Left lung (tissue), 10 donors: ENCODE measurements around the gene EFCAB14. TPM values are rescaled to one million over a fixed set of nuclear protein-coding genes. Genes with fewer than 3 reads are reported as not detected.

Source experiments
- ATAC-seq: fragments of 200-7000 bp; cut with Tn5 transposase; one replicate; pipeline ENCODE4 v1.9.1; 2020; ENCODE audit warnings: moderate library complexity
- DNase-seq, 4 donors: peaks; one replicate each; pipeline ENCODE4 v3.0.0-alpha.2; 2013 to 2020
- H3K27ac ChIP-seq, 2 donors: fragments of 200-600 bp; sonication (generic) in 1 of 2; one replicate each; pipeline versions ENCODE4 v1.5.0 to v1.8.0; 2020 to 2021
- H3K27me3 ChIP-seq, 2 donors: fragments of 200-600 bp; sonication (generic) in 1 of 2; one replicate each; pipeline versions ENCODE4 v1.5.0 to v1.8.0; 2020 to 2021
- H3K36me3 ChIP-seq, 2 donors: fragments of 200-600 bp; sonication (generic) in 1 of 2; one replicate each; pipeline versions ENCODE4 v1.5.0 to v1.8.0; 2020 to 2021
- H3K4me1 ChIP-seq, 2 donors: fragments of 200-600 bp; one replicate each; pipeline ENCODE4 v1.8.0; 2021
- H3K4me3 ChIP-seq, 2 donors: fragments of 200-600 bp; sonication (generic) in 1 of 2; one replicate each; pipeline versions ENCODE4 v1.5.0 to v1.8.0; 2020 to 2021; ENCODE audit warnings: mild to moderate bottlenecking in 1 of 2
- H3K9me3 ChIP-seq, 2 donors: fragments of 200-600 bp; sonication (generic) in 1 of 2; one replicate each; pipeline versions ENCODE4 v1.5.0 to v1.8.0; 2020 to 2021
- CTCF ChIP-seq, 2 donors: fragments of 200-600 bp; sonication (generic) in 1 of 2; IDR thresholded peaks; one replicate each; pipeline versions ENCODE4 v1.5.0 to v1.8.0; 2021; ENCODE audit warnings: antibody characterized with exemption in 2 of 2
- intact Hi-C, 2 donors: fragments of 100-400 bp; cut with DNase I; formaldehyde crosslinking; loops; one replicate each; pipeline versions ENCODE4 v1.11.2 to v1.14.2; 2022
- polyA plus RNA-seq, 6 donors: library from polyadenylated mRNA; unstranded; fragments of 120-200 nt; gene quantifications; one replicate each; pipeline ENCODE4 v1.2.1, GENCODE V29; 2013; ENCODE audit not compliant: insufficient read length in 6 of 6
- total RNA-seq, 2 donors: library from RNA; stranded (reverse); fragmentation: NEBNext Ultra II Directional; extraction: Animal tissue kit (Norgen Biotek cat#: 25700); gene quantifications; one replicate each; pipeline ENCODE4 v1.2.1, GENCODE V29; 2021
- donor health status: DM: no; HTN: yes; CAD: no.
- donor health status: DM: no; HTN: no; CAD: no.

Gene EFCAB14
- total and polyA plus RNA-seq, 8 donors: 102 to 124 (median 114) TPM

GRCh38 chr1:46692811-46693770 lies 25.8 kb downstream of the EFCAB14 start:
- Histone ChIP-seq H3K9me3 (no peaks in the 10 kb centered on the region), H3K36me3 (peaks cover 0 to 80% of the 10 kb centered on the region in 2 donors), H3K27ac (no peak overlapping the region), H3K4me1 (peaks cover 0 to 1% of the 10 kb centered on the region in 2 donors), H3K27me3 (no peaks in the 10 kb centered on the region), H3K4me3 (no peak overlapping the region)
- DNase-seq (no peak), ATAC-seq (no peak)
- intact Hi-C loops: no loop called here
- no peak for TF ChIP-seq CTCF (IDR thresholded peaks at IDR 0.05)

GRCh38 chr1:46691997-46692790 lies 26.7 kb downstream of the EFCAB14 start:
- H3K36me3 ChIP-seq: peaks cover 0 to 89% of the 10 kb centered on the region in 2 donors
- intact Hi-C loops: no loop called here

GRCh38 chr1:46690931-46691421 lies 27.9 kb downstream of the EFCAB14 start:
- no peak overlapping the region for H3K4me3 ChIP-seq
- no peaks in the 10 kb centered on the region for H3K9me3 ChIP-seq
- intact Hi-C loops: no loop called here
- H3K27me3 ChIP-seq: no peaks in the 10 kb centered on the region
- peaks cover 0 to 89% of the 10 kb centered on the region in 2 donors for H3K36me3 ChIP-seq
- no peak for TF ChIP-seq CTCF (IDR thresholded peaks at IDR 0.05)
- no peak overlapping the region for H3K27ac ChIP-seq
- DNase-seq (no peak), ATAC-seq (no peak)
- peaks cover 4 to 22% of the 10 kb centered on the region in 2 donors for H3K4me1 ChIP-seq

More at GRCh38 chr1:46691997-46692790, 26.7 kb downstream of the EFCAB14 start:
- H3K27me3 ChIP-seq: no peaks in the 10 kb centered on the region
- no peak overlapping the region for H3K27ac ChIP-seq
- ATAC-seq (no peak), DNase-seq (no peak)
- no peaks in the 10 kb centered on the region for H3K9me3 ChIP-seq
- no peak overlapping the region for H3K4me3 ChIP-seq
- peaks cover under 1 to 10% of the 10 kb centered on the region in 2 donors for H3K4me1 ChIP-seq
- TF ChIP-seq CTCF (IDR thresholded peaks at IDR 0.05): no peak

- ATAC-seq: no peak
- no peak for DNase-seq
- Histone ChIP-seq H3K27me3 (no peaks in the 10 kb centered on the region), H3K4me3 (no peak overlapping the region), H3K36me3 (peaks cover 0 to 89% of the 10 kb centered on the region in 2 donors), H3K4me1 (peaks cover 4 to 22% of the 10 kb centered on the region in 2 donors), H3K27ac (no peak overlapping the region), H3K9me3 (no peaks in the 10 kb centered on the region)
- intact Hi-C loops: no loop called here
- no peak for TF ChIP-seq CTCF (IDR thresholded peaks at IDR 0.05)
These were observed 29.0 kb downstream of the EFCAB14 start for GRCh38 chr1:46689897-46690296.
